Activated CD8-positive, alpha-beta memory T cell treated with anti-CD3 and anti-CD28 coated beads, Interleukin-2, amount 50 U/mL, for 24 hours (primary cell): ENCODE results near the gene APH1A.
"Not testable (repeated sequence)": the region's sequence is repeated elsewhere in the genome, so short reads cannot be mapped to it uniquely, and the experiment has no call there.

ENCODE experiments used
- DNase-seq: peaks from one replicate; pipeline ENCODE4 v3.0.0-alpha.2; 2020; ENCODE audit errors: extremely low read depth

APH1A gene

GRCh38 chr1:150233359-150234308 is 35.2 kb downstream of the APH1A start:
- DNase-seq = no peak

GRCh38 chr1:150232921-150233320 is 35.9 kb downstream of the APH1A start:
- DNase-seq = not testable (repeated sequence)

GRCh38 chr1:150228246-150228645 is 40.6 kb downstream of the APH1A start:
- DNase-seq = not testable (repeated sequence)

GRCh38 chr1:150227228-150227627 is 41.6 kb downstream of the APH1A start:
- no peak for DNase-seq

- no peak for DNase-seq
Observed at GRCh38 chr1:150226486-150226885, 42.3 kb downstream of the APH1A start.

GRCh38 chr1:150225546-150225945 is 43.3 kb downstream of the APH1A start:
- no peak for DNase-seq

GRCh38 chr1:150224983-150225382 is 43.8 kb downstream of the APH1A start:
- DNase-seq = no peak

GRCh38 chr1:150221552-150221951 is 47.3 kb downstream of the APH1A start:
- no peak for DNase-seq

- DNase-seq = not testable (repeated sequence)
Observed at GRCh38 chr1:150215855-150216254, 53.0 kb downstream of the APH1A start.
